ENCODE measurements around the gene SFTPD.
"Not testable (repeated sequence)": the region's sequence is repeated elsewhere in the genome, so short reads cannot be mapped to it uniquely, and the experiment has no call there.

- TF ChIP-seq, protein P1, sequence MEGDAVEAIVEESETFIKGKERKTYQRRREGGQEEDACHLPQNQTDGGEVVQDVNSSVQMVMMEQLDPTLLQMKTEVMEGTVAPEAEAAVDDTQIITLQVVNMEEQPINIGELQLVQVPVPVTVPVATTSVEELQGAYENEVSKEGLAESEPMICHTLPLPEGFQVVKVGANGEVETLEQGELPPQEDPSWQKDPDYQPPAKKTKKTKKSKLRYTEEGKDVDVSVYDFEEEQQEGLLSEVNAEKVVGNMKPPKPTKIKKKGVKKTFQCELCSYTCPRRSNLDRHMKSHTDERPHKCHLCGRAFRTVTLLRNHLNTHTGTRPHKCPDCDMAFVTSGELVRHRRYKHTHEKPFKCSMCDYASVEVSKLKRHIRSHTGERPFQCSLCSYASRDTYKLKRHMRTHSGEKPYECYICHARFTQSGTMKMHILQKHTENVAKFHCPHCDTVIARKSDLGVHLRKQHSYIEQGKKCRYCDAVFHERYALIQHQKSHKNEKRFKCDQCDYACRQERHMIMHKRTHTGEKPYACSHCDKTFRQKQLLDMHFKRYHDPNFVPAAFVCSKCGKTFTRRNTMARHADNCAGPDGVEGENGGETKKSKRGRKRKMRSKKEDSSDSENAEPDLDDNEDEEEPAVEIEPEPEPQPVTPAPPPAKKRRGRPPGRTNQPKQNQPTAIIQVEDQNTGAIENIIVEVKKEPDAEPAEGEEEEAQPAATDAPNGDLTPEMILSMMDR (conservative IDR thresholded peaks at IDR 0.05 in 1 of 2, IDR thresholded peaks at IDR 0.05 in 1 of 2; ENCODE audit: extremely low read depth in 1 of 2, insufficient read depth in 1 of 2, low read depth in 1 of 2, low read length in 2 of 2), result not testable (repeated sequence)
- TF ChIP-seq EZH2 (IDR thresholded peaks at IDR 0.05; ENCODE audit: borderline replicate concordance, low read length), result not testable (repeated sequence)
These were observed 59.9 kb downstream of the SFTPD start for GRCh38 chr10:79888984-79889383.

All from mammary epithelial cell (primary cell).